OCI-LY7 (cell line): ENCODE measurements around the gene DDR1.

Experiments
- EZH2phosphoT487 ChIP-seq: fragments of 200-600 bp; sonication (generic); IDR thresholded peaks from 2 replicates; pipeline ENCODE4 v1.6.1; 2018; ENCODE audit warnings: low read depth, borderline replicate concordance, mild to moderate bottlenecking, mixed run types, antibody characterized with exemption, low read length, moderate library complexity, mixed read lengths
- TF ChIP-seq, protein P1 (sequence below): fragments of 200-600 bp; sonication (generic); conservative IDR thresholded peaks from 2 replicates; pipeline ENCODE4 v1.5.1; 2014; ENCODE audit warnings: mild to moderate bottlenecking, antibody characterized with exemption, low read length, moderate library complexity, mixed read lengths

DNA sequence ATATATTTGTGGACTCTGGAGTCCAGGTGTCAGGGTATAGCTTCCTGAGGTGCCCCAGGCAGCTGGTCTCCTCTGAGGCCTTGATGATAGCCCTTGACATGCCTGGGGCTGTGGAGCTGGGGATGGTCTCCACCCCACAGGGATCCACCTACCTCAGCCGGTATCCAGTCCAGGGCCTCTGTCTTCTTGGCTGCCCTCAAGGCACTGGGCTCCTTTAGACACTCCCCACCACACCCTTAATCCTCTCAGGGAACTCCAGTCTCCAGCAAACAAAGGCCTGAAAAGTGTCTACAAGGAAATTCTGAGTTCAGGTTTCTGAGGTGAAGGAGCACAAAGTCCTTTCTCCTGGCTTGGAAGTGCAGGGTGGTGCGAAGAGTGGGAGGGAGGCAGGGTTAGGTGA is 44.6 kb upstream of the DDR1 start:
- TF ChIP-seq, protein P1, sequence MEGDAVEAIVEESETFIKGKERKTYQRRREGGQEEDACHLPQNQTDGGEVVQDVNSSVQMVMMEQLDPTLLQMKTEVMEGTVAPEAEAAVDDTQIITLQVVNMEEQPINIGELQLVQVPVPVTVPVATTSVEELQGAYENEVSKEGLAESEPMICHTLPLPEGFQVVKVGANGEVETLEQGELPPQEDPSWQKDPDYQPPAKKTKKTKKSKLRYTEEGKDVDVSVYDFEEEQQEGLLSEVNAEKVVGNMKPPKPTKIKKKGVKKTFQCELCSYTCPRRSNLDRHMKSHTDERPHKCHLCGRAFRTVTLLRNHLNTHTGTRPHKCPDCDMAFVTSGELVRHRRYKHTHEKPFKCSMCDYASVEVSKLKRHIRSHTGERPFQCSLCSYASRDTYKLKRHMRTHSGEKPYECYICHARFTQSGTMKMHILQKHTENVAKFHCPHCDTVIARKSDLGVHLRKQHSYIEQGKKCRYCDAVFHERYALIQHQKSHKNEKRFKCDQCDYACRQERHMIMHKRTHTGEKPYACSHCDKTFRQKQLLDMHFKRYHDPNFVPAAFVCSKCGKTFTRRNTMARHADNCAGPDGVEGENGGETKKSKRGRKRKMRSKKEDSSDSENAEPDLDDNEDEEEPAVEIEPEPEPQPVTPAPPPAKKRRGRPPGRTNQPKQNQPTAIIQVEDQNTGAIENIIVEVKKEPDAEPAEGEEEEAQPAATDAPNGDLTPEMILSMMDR, result no peak
- TF ChIP-seq EZH2phosphoT487, result no peak
